Activated CD4-positive, alpha-beta T cell treated with anti-CD3 and anti-CD28 coated beads for 36 hours (primary cell): ENCODE measurements around the gene PARP4. TPM values are rescaled to one million over a fixed set of nuclear protein-coding genes. Genes with fewer than 3 reads are reported as not detected.
"Not testable (repeated sequence)": the region's sequence is repeated elsewhere in the genome, so short reads cannot be mapped to it uniquely, and the experiment has no call there.

Experiments used
- ATAC-seq: fragments of 200-7000 bp; cut with Tn5 transposase; one replicate; pipeline ENCODE4 v1.10.0; 2021; ENCODE audit warnings: mild to moderate bottlenecking, moderate library complexity
- CTCF ChIA-PET: fragments of 350-600 bp; sonication (Branson Sonifier 250); formaldehyde crosslinking; loops from one replicate; lab custom pipeline; 2021; ENCODE audit warnings: antibody characterized with exemption; lab: Charles Lee
- POLR2A ChIA-PET: fragments of 350-600 bp; sonication (Branson Sonifier 250); formaldehyde crosslinking; loops from one replicate; lab custom pipeline; 2021; ENCODE audit warnings: antibody characterized with exemption, inconsistent platforms; lab: Charles Lee
- DNase-seq: peaks from one replicate; pipeline ENCODE4 v3.0.0-alpha.2; 2020
- H3K27ac Mint-ChIP-seq: one replicate; pipeline ENCODE4 v1.8.0; 2021; ENCODE audit warnings: mixed read lengths
- H3K27me3 Mint-ChIP-seq: one replicate; pipeline ENCODE4 v1.8.0; 2021; ENCODE audit warnings: mixed read lengths
- H3K36me3 Mint-ChIP-seq: one replicate; pipeline ENCODE4 v1.8.0; 2021; ENCODE audit warnings: low read depth, mixed read lengths
- H3K4me1 Mint-ChIP-seq: one replicate; pipeline ENCODE4 v1.8.0; 2021; ENCODE audit warnings: mixed read lengths
- H3K4me3 Mint-ChIP-seq: one replicate; pipeline ENCODE4 v1.8.0; 2021; ENCODE audit warnings: mild to moderate bottlenecking, moderate library complexity, mixed read lengths
- H3K9me3 Mint-ChIP-seq: one replicate; pipeline ENCODE4 v1.8.0; 2021; ENCODE audit warnings: low read depth, mixed read lengths
- intact Hi-C, 2 experiments: fragments of 100-400 bp; cut with DNase I in 1 of 2; cut with micrococcal nuclease in 1 of 2; formaldehyde crosslinking; loops; one replicate each; pipeline versions ENCODE4 v1.14.2 to v1.15.1; 2022 to 2024; cut with DNase I, micrococcal nuclease
- total RNA-seq, 2 experiments: library from RNA; stranded (reverse); gene quantifications; one replicate each; pipeline ENCODE4 v1.2.3, GENCODE V29; 2021

The PARP4 gene
- total RNA-seq: 10 to 100 TPM; 24.6 to 29.1 TPM

- peaks cover 3% of the 10 kb centered on the region for H3K36me3 Mint-ChIP-seq
- POLR2A ChIA-PET: no interaction called here
- CTCF ChIA-PET: interaction anchor here (1.7 kb wide), 1 partner anchor 29 kb away, joined by 6 read pairs; no protein-coding TSS in a partner anchor
These were observed at the start of gene PARP4 for GRCh38 chr13:24512197-24512907. Gene PARP4, minus strand, starts transcription at chr13:24512778. Its CDS starts 9,002 bp downstream, at chr13:24503776.

GRCh38 chr13:24560579-24561187 is 48.1 kb upstream of the PARP4 start:
- peaks cover 33% of the 10 kb centered on the region for H3K27me3 Mint-ChIP-seq
- ATAC-seq, DNase-seq, intact Hi-C loops, H3K27ac Mint-ChIP-seq, H3K9me3 Mint-ChIP-seq, H3K36me3 Mint-ChIP-seq, H3K4me3 Mint-ChIP-seq, POLR2A ChIA-PET: not testable (repeated sequence)
- CTCF ChIA-PET: interaction anchor here (0.5 kb wide), 1 partner anchor 558 kb away, joined by 3 read pairs; no protein-coding TSS in a partner anchor
- H3K4me1 Mint-ChIP-seq: peaks cover 10% of the 10 kb centered on the region

More at GRCh38 chr13:24512197-24512907, at the start of gene PARP4:
- peak; percentile 70 for ATAC-seq
- Mint-ChIP-seq H3K4me1 (peaks cover 37% of the 10 kb centered on the region), H3K9me3 (no peaks in the 10 kb centered on the region), H3K27ac (peak within 1 kb of the TSS; percentile 86), H3K4me3 (peak within 1 kb of the TSS; percentile 74), H3K27me3 (peaks cover 6% of the 10 kb centered on the region)
- DNase-seq: peak; percentile 81
- intact Hi-C loops: loop anchor here (1.0 to 10.0 kb wide), 13 partner anchors 89 to 1390 kb away; partner anchors contain the start of genes ATP12A (in 2 of the 2), MIPEP (in 1 of the 2), NUP58 (in 1 of the 2) and SPATA13 (in 1 of the 2)

GRCh38 chr13:24559431-24560218 is 47.0 kb upstream of the PARP4 start:
- Mint-ChIP-seq H3K27ac (peak overlapping the region; percentile 23), H3K4me1 (peaks cover 10% of the 10 kb centered on the region), H3K27me3 (peaks cover 32% of the 10 kb centered on the region)
- ATAC-seq, H3K4me3 Mint-ChIP-seq, DNase-seq, POLR2A ChIA-PET, H3K9me3 Mint-ChIP-seq, H3K36me3 Mint-ChIP-seq: not testable (repeated sequence)
- CTCF ChIA-PET: interaction anchor here (0.6 kb wide), 1 partner anchor 9 kb away, joined by 3 read pairs; no protein-coding TSS in a partner anchor
- intact Hi-C loops: loop anchor here (5.0 to 10.0 kb wide), 2 partner anchors 235 to 252 kb away; partner anchors contain the start of gene C1QTNF9 (in 1 of the 2)

- no peaks in the 10 kb centered on the region for H3K9me3 Mint-ChIP-seq
- H3K4me3 Mint-ChIP-seq: no peak overlapping the region
- H3K4me1 Mint-ChIP-seq: peaks cover 10% of the 10 kb centered on the region
- POLR2A ChIA-PET: no interaction called here
- H3K27me3 Mint-ChIP-seq: peaks cover 46% of the 10 kb centered on the region
- H3K27ac Mint-ChIP-seq: no peak overlapping the region
- DNase-seq: no peak
- ATAC-seq: no peak
- CTCF ChIA-PET: no interaction called here
- H3K36me3 Mint-ChIP-seq: no peaks in the 10 kb centered on the region
- intact Hi-C loops: loop anchor here (5.0 to 10.0 kb wide), 2 partner anchors 232 to 250 kb away; partner anchors contain the start of gene C1QTNF9 (in 1 of the 2)
These were observed 44.5 kb upstream of the PARP4 start for GRCh38 chr13:24557081-24557480.

- ATAC-seq, H3K27ac Mint-ChIP-seq, H3K4me3 Mint-ChIP-seq, H3K36me3 Mint-ChIP-seq, H3K9me3 Mint-ChIP-seq, H3K4me1 Mint-ChIP-seq, DNase-seq: not testable (repeated sequence)
- CTCF ChIA-PET: interaction anchor here (0.7 kb wide), 1 partner anchor 140 kb away, joined by 3 read pairs; no protein-coding TSS in a partner anchor
- POLR2A ChIA-PET: interaction anchor here (0.5 kb wide), 1 partner anchor 26 kb away, joined by 3 read pairs; no protein-coding TSS in a partner anchor
- H3K27me3 Mint-ChIP-seq: peaks cover 47% of the 10 kb centered on the region
- intact Hi-C loops: loop anchor here (2.0 to 10.0 kb wide), 2 partner anchors 229 to 231 kb away; no protein-coding TSS in a partner anchor
These were observed 41.3 kb upstream of the PARP4 start for GRCh38 chr13:24553892-24554291.

- intact Hi-C loops, H3K36me3 Mint-ChIP-seq, H3K9me3 Mint-ChIP-seq, POLR2A ChIA-PET, H3K4me1 Mint-ChIP-seq: not testable (repeated sequence)
- DNase-seq (peak; percentile 37), ATAC-seq (peak; percentile 62)
- peak overlapping the region; percentile 47 for H3K27ac Mint-ChIP-seq
- CTCF ChIA-PET: interaction anchor here (0.6 to 1.7 kb wide), 4 partner anchors 12 to 153 kb away, joined by 3 to 6 read pairs (median 4); partner anchors contain the start of gene PARP4
- peaks cover 37% of the 10 kb centered on the region for H3K27me3 Mint-ChIP-seq
- peak overlapping the region; percentile 72 for H3K4me3 Mint-ChIP-seq
These were observed 29.1 kb upstream of the PARP4 start for GRCh38 chr13:24541476-24542352.

GRCh38 chr13:24541127-24541475 is 28.5 kb upstream of the PARP4 start:
- Mint-ChIP-seq H3K4me3 (peak overlapping the region; percentile 72), H3K4me1 (peaks cover 5% of the 10 kb centered on the region), H3K27me3 (peaks cover 33% of the 10 kb centered on the region), H3K36me3 (no peaks in the 10 kb centered on the region), H3K9me3 (no peaks in the 10 kb centered on the region), H3K27ac (no peak overlapping the region)
- ATAC-seq: no peak
- intact Hi-C loops: no loop called here
- CTCF ChIA-PET: interaction anchor here (0.6 to 1.7 kb wide), 4 partner anchors 11 to 153 kb away, joined by 3 to 6 read pairs (median 4); partner anchors contain the start of gene PARP4
- POLR2A ChIA-PET: no interaction called here
- DNase-seq: no peak

GRCh38 chr13:24540236-24541126 is 27.9 kb upstream of the PARP4 start:
- no peaks in the 10 kb centered on the region for H3K36me3 Mint-ChIP-seq
- POLR2A ChIA-PET: interaction anchor here (0.6 kb wide), 1 partner anchor 168 kb away, joined by 7 read pairs; no protein-coding TSS in a partner anchor
- H3K27me3 Mint-ChIP-seq: peaks cover 33% of the 10 kb centered on the region
- peak; percentile 62 for ATAC-seq
- CTCF ChIA-PET: interaction anchor here (0.6 to 1.7 kb wide), 3 partner anchors 11 to 154 kb away, joined by 3 to 6 read pairs (median 3); partner anchors contain the start of gene PARP4
- no peaks in the 10 kb centered on the region for H3K9me3 Mint-ChIP-seq
- no peak overlapping the region for H3K4me3 Mint-ChIP-seq
- intact Hi-C loops: no loop called here
- peak; percentile 30 for DNase-seq
- peaks cover 5% of the 10 kb centered on the region for H3K4me1 Mint-ChIP-seq
- no peak overlapping the region for H3K27ac Mint-ChIP-seq

GRCh38 chr13:24539500-24540165 is 27.1 kb upstream of the PARP4 start:
- Mint-ChIP-seq H3K9me3 (no peaks in the 10 kb centered on the region), H3K27ac (no peak overlapping the region), H3K27me3 (peaks cover 33% of the 10 kb centered on the region), H3K36me3 (no peaks in the 10 kb centered on the region), H3K4me1 (peaks cover 5% of the 10 kb centered on the region), H3K4me3 (no peak overlapping the region)
- ATAC-seq (no peak), DNase-seq (no peak)
- ChIA-PET POLR2A (interaction anchor here (0.6 kb wide), 1 partner anchor 168 kb away, joined by 7 read pairs; no protein-coding TSS in a partner anchor), CTCF (interaction anchor here (0.6 to 1.2 kb wide), 3 partner anchors 12 to 120 kb away, joined by 3 to 4 read pairs (median 3); no protein-coding TSS in a partner anchor)
- intact Hi-C loops: no loop called here
